ENCODE results near the gene SHOC1. TPM values are rescaled to one million over a fixed set of nuclear protein-coding genes. Genes with fewer than 3 reads are reported as not detected.

The SHOC1 gene
- total and polyA plus RNA-seq, 2 donors (not counting 3 experiments of a cell fraction or from before 2014, with no cell fraction given): not detected

DNA sequence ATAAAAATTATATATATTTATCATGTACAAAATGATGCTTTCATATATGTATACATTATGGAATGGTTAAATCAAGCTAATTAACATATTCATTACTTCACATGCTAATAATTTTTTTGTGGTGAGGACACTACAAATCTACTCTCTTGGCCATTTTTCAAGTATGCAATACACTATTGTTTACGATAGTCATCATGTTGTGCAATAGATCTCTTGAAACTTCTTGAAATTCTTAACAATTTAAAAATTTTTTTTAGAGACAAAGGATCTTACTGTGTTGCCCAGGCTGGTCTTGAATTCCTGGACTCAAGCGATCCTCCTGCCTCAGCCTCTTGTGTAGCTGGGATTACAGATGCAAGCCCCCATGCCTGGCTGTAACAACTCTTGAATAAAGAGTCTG, 45.2 kb upstream of the SHOC1 start:
- TF ChIP-seq, protein P1, sequence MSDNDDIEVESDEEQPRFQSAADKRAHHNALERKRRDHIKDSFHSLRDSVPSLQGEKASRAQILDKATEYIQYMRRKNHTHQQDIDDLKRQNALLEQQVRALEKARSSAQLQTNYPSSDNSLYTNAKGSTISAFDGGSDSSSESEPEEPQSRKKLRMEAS (IDR thresholded peaks at IDR 0.05; ENCODE audit: insufficient read depth, insufficient read length): no peak
- TF ChIP-seq POLR2AphosphoS5 (IDR thresholded peaks at IDR 0.05; ENCODE audit: insufficient read depth, low read depth, low read length): no peak
- TF ChIP-seq GATA2 (IDR thresholded peaks at IDR 0.05; ENCODE audit: insufficient read depth, insufficient read length, low read depth, low read length): no peak
- no peak for TF ChIP-seq EZH2 (IDR thresholded peaks at IDR 0.05; ENCODE audit: borderline replicate concordance, low read depth, low read length, severe bottlenecking)
- no peak for TF ChIP-seq MYC (IDR thresholded peaks at IDR 0.05; ENCODE audit: low read depth, low read length)
- TF ChIP-seq JUN (IDR thresholded peaks at IDR 0.05; ENCODE audit: borderline replicate concordance, insufficient read depth, insufficient read length, low read depth): no peak
- TF ChIP-seq CTCF (IDR thresholded peaks at IDR 0.05; ENCODE audit: extremely low read depth in 1 of 2, insufficient read depth in 1 of 2, low read depth in 1 of 2, low read length in 2 of 2): no peak
- no peak for TF ChIP-seq POLR2A (IDR thresholded peaks at IDR 0.05; ENCODE audit: low read depth, low read length)
- H3K9ac ChIP-seq (replicated peaks; ENCODE audit: extremely low read depth, insufficient read depth, low read length): no peak overlapping the region
- POLR2A ChIA-PET: no interaction called here
- CTCF ChIA-PET: interaction anchor here (1.1 to 1.5 kb wide), 3 partner anchors 15 to 235 kb away, joined by 3 to 5 read pairs (median 3); no protein-coding TSS in a partner anchor
- H3K9me1 ChIP-seq (replicated peaks; ENCODE audit: control insufficient read depth, extremely low read depth, insufficient read depth, low read length): no peaks in the 10 kb centered on the region
- H3K9me3 ChIP-seq (replicated peaks; ENCODE audit: control insufficient read depth, insufficient read depth, low read length): no peaks in the 10 kb centered on the region
- FAIRE-seq: no peak
- H3K4me2 ChIP-seq (ENCODE audit: insufficient read depth, low read length): no peak overlapping the region
- no peak overlapping the region for H3K4me3 ChIP-seq (replicated peaks in 1 of 3; ENCODE audit: insufficient read depth in 1 of 3, low read depth in 1 of 3, low read length in 3 of 3)
- no peaks in the 10 kb centered on the region for H3K36me3 ChIP-seq (ENCODE audit: control insufficient read depth in 2 of 2, extremely low read depth in 1 of 2, insufficient read depth in 2 of 2, low read length in 2 of 2)
- no peak overlapping the region for H3K27ac ChIP-seq (ENCODE audit: insufficient read depth, low read depth, low read length)
- intact Hi-C loops (cut with micrococcal nuclease): no loop called here
- peaks cover 21% of the 10 kb centered on the region for H3K4me1 ChIP-seq (ENCODE audit: control insufficient read depth, extremely low read depth, insufficient read depth, low read length)
- H4K20me1 ChIP-seq (replicated peaks; ENCODE audit: control insufficient read depth, extremely low read depth, insufficient read depth, low read length): no peaks in the 10 kb centered on the region
- no peak overlapping the region for H2AFZ ChIP-seq (ENCODE audit: low read depth, low read length)
- dilution Hi-C loops (cut with MboI; ENCODE audit: extremely low pct_ligation_motif_present, low sequenced_read_pairs): no loop called here
- no peak for DNase-seq (ENCODE audit: low read depth, low spot score)
- no peaks in the 10 kb centered on the region for H3K27me3 ChIP-seq (ENCODE audit: control insufficient read depth in 2 of 2, insufficient read depth in 2 of 2, low read length in 2 of 2)
- H3K79me2 ChIP-seq (ENCODE audit: control insufficient read depth, insufficient read depth, low read length): no peaks in the 10 kb centered on the region
- BruUV-seq (replicated peaks): no TSS peak
